Gastrocnemius medialis (tissue), 4 donors: ENCODE data around the gene CTBP2.

Experiments
- POLR2A ChIP-seq, 2 donors: fragments of 450-650 bp; IDR thresholded peaks; one replicate each; pipeline ENCODE4 v1.6.1; 2017; ENCODE audit warnings: antibody characterized with exemption in 2 of 2, mild to moderate bottlenecking in 2 of 2, moderate library complexity in 2 of 2
- TF ChIP-seq, protein P1 (sequence below), 5 experiments: fragments of 450-650 bp in 3 of 5; fragments of 200-600 bp in 2 of 5; sonication (generic) in 2 of 5; IDR thresholded peaks in 4 of 5; conservative IDR thresholded peaks in 1 of 5; 1 replicate in 4 of 5; 2 replicates in 1 of 5; pipeline ENCODE4 v1.5.1; 2016 to 2019; ENCODE audit warnings: antibody characterized with exemption in 5 of 5, mild to moderate bottlenecking in 3 of 5, moderate library complexity in 3 of 5

DNA sequence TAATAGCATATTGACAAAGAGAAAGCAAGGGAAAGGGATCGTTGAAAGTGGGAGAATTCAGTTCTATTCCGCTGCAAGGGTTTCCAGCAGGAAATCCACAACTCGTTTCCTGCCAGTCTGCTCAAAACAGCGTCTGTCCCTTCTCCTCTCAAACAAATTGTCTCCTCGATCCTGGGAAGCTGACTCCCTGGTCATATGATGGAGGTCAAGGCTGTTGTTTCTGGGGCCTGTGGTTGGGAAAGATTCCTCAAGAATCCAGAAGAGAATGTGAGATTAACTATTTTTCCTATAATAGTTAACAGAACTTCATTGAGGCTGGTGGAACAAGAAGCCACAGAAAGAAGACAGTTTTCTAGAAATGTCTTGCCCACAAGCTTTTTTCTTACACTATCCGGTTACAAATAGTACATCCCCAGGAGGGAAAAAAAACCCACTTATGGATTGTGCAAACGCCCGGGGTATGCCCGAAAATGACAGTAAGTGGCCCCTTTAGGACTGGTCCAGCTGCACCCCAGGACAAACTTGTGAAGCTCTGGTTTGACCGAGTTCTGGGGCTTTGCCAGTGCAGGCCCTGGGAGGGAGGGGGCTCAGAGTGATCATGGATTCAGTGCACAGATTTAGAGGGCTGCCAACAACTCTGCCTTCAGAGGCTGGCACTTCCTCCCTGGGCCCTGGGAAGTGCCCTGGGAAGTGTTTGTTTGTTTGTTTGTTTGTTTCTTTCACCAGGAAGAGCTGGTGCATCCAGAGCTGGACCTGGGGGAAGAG, 49.4 kb upstream of the CTBP2 start:
- TF ChIP-seq, protein P1, sequence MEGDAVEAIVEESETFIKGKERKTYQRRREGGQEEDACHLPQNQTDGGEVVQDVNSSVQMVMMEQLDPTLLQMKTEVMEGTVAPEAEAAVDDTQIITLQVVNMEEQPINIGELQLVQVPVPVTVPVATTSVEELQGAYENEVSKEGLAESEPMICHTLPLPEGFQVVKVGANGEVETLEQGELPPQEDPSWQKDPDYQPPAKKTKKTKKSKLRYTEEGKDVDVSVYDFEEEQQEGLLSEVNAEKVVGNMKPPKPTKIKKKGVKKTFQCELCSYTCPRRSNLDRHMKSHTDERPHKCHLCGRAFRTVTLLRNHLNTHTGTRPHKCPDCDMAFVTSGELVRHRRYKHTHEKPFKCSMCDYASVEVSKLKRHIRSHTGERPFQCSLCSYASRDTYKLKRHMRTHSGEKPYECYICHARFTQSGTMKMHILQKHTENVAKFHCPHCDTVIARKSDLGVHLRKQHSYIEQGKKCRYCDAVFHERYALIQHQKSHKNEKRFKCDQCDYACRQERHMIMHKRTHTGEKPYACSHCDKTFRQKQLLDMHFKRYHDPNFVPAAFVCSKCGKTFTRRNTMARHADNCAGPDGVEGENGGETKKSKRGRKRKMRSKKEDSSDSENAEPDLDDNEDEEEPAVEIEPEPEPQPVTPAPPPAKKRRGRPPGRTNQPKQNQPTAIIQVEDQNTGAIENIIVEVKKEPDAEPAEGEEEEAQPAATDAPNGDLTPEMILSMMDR (IDR thresholded peaks at IDR 0.05 in 4 of 5, conservative IDR thresholded peaks at IDR 0.05 in 1 of 5): no peak
- no peak for TF ChIP-seq POLR2A (IDR thresholded peaks at IDR 0.05)
